ENCODE measurements around the gene JPH2.

Gene JPH2

GRCh38 chr20:44157061-44157460, 29.9 kb downstream of the JPH2 start:
- TF ChIP-seq CTCF (IDR thresholded peaks at IDR 0.05; ENCODE audit: low read depth, low read length) = no peak
- no peak for DNase-seq (ENCODE audit: extremely low read depth, low read depth)

DNA sequence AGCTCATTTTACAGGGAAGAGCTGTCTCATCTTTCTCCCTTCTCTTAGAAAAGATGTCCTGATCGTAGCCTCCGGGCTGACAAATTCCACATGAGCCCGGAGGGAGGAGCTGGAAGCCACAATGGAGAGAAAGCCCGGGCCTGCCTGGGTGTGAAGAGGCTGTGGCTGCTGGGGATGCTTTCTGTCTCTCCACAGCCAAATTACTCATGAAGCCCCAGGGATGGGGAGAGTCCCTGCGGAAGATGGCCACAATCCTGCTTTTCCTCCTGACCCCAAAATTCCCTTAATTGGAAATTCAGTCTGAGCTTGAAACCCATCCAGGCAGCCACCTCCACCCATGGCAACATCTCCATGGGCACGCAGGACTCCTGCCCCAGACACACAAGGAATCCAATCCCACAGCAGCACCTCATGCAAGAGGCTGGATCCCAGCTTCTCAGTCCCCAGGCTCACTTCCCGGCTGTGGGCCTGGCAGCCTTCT, 32.4 kb downstream of the JPH2 start:
- no peak; the same call in none of the 2 replicates for TF ChIP-seq CTCF (IDR thresholded peaks at IDR 0.05; ENCODE audit: low read depth, low read length)
- no peak for DNase-seq (ENCODE audit: extremely low read depth, low read depth)

GRCh38 chr20:44153636-44154043, 33.3 kb downstream of the JPH2 start:
- DNase-seq (ENCODE audit: extremely low read depth, low read depth) = no peak
- TF ChIP-seq CTCF (IDR thresholded peaks at IDR 0.05; ENCODE audit: low read depth, low read length) = no peak

DNA sequence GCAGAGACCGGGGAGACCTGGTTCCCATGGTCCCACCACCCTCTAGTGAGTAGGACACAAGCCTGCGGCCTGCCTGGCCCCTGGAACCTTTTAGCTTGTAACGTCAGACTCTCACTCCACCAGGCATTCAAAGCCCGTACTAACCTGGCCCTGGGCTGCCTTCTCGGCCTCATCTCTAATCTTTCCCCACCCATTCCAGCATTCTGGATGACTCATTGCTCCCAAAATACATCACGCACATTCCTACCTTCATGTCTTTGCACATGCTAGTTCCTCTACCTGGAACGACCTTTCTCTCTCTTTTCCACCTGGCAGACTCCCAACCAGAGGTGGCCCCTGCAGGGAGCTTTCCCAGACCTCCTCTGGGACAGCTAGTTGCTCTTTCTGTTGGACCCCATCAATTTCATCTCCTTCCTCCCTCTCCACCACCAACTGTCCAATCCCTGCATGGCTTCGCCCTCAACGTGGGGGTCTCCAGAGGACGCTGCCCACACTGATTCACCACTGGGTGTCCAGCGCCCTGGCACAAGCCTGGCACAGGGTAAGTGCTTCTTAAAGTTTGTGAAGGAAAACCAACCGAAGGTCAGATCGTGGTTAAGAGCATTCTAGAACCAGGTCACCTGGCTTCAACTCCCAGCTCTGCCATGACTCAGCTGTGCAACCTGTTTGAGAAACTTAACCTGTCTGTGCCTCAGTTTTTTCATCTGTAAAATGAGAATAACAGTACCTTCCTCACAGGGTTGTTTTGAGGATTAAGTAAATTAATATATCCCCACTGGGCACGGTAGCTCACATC, 35.2 kb downstream of the JPH2 start:
- DNase-seq (ENCODE audit: extremely low read depth, low read depth) = no peak
- no peak for TF ChIP-seq CTCF (IDR thresholded peaks at IDR 0.05; ENCODE audit: low read depth, low read length)

- TF ChIP-seq CTCF (IDR thresholded peaks at IDR 0.05; ENCODE audit: low read depth, low read length) = no peak
- no peak for DNase-seq (ENCODE audit: extremely low read depth, low read depth)
Measured at GRCh38 chr20:44146272-44146671, 40.7 kb downstream of the JPH2 start.

DNA sequence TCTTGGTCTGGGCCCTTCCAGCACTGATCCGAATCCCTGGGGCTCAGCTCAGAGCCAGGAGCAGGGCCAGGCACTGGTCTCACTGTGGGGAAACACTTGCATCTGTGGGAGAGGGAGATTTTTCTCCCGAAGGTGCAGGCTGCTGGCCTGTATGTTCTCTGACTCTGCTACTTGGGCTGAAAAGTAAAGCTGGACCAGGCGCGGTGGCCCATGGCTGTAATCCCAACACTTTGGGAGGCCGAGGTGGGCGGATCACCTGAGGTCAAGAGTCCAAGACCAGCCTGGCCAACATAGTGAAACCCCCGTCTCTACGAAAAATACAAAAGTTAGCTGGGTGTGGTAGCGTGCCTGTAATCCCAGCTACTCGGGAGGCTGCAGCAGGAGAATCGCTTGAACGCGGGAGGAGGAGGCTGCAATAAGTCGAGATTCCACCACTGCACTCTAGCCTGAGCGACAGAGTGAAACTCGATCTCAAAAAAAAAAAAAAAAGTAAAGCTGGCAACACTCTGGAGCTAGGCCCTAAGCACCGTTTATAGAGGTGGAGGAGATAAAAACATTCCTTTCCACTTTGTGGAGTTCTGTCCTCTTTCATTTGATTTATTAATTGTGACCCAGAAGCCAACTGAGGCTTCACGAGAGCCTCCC, 41.7 kb downstream of the JPH2 start:
- TF ChIP-seq CTCF (IDR thresholded peaks at IDR 0.05; ENCODE audit: low read depth, low read length) = no peak
- DNase-seq (ENCODE audit: extremely low read depth, low read depth) = no peak

GRCh38 chr20:44143936-44144335, 43.1 kb downstream of the JPH2 start:
- DNase-seq (ENCODE audit: extremely low read depth, low read depth) = no peak
- TF ChIP-seq CTCF (IDR thresholded peaks at IDR 0.05; ENCODE audit: low read depth, low read length) = no peak

All from AG09319 (cell line).